ENCODE data around the gene ZNF367. TPM values are rescaled to one million over a fixed set of nuclear protein-coding genes. Genes with fewer than 3 reads are reported as not detected.

ZNF367 gene
- total and polyA plus RNA-seq, 2 donors (not counting 1 experiment from before 2014, with no cell fraction given) = 1.3 to 2.2 TPM

GRCh38 chr9:96436456-96437126, 18.4 kb upstream of the ZNF367 start:
- 94% methylated on average over 14 of the region's 15 CpGs for WGBS (ENCODE audit: insufficient coverage)
- H3K4me2 ChIP-seq (replicated peaks; ENCODE audit: low read depth, low read length, poor library complexity, severe bottlenecking) = no peak overlapping the region

GRCh38 chr9:96436063-96436455, 17.9 kb upstream of the ZNF367 start:
- Histone ChIP-seq H3K4me3 (ENCODE audit: control extremely low read depth in 1 of 5, extremely low read depth in 1 of 5, insufficient read depth in 1 of 5, low read depth in 2 of 5, low read length in 4 of 5) (no peak overlapping the region), H2AFZ (ENCODE audit: insufficient read depth, low read depth, low read length, poor library complexity, severe bottlenecking) (no peak overlapping the region), H3K4me2 (replicated peaks; ENCODE audit: low read depth, low read length, poor library complexity, severe bottlenecking) (no peak overlapping the region), H3K27ac (ENCODE audit: low read length in 2 of 2) (no peak overlapping the region), H3K27me3 (replicated peaks in 1 of 4; ENCODE audit: control extremely low read depth in 1 of 4, control insufficient read depth in 3 of 4, insufficient read depth in 4 of 4, low read length in 3 of 4) (no peaks in the 10 kb centered on the region), H4K20me1 (ENCODE audit: control insufficient read depth, insufficient read depth, low read length, poor library complexity, severe bottlenecking) (no peaks in the 10 kb centered on the region), H3K9ac (ENCODE audit: low read length) (no peak overlapping the region), H3K4me1 (ENCODE audit: control insufficient read depth in 2 of 2, insufficient read depth in 2 of 2, low read length in 2 of 2) (no peaks in the 10 kb centered on the region), H3K36me3 (replicated peaks in 1 of 2; ENCODE audit: control extremely low read depth in 1 of 2, control insufficient read depth in 1 of 2, extremely low read depth in 1 of 2, insufficient read depth in 2 of 2, low read length in 1 of 2) (no peaks in the 10 kb centered on the region), H3K9me3 (ENCODE audit: control extremely low read depth in 1 of 3, control insufficient read depth in 2 of 3, insufficient read depth in 1 of 3, low read length in 2 of 3) (no peaks in the 10 kb centered on the region), H3K79me2 (ENCODE audit: control insufficient read depth, insufficient read depth, low read length) (no peaks in the 10 kb centered on the region)
- no peak for DNase-seq
- Mint-ChIP-seq H3K27ac (no peak overlapping the region), H3K9me3 (ENCODE audit: insufficient read depth) (no peaks in the 10 kb centered on the region), H3K4me1 (no peaks in the 10 kb centered on the region), H3K4me3 (no peak overlapping the region), H3K27me3 (peaks cover 8% of the 10 kb centered on the region)
- ChIA-PET CTCF (no interaction called here), POLR2A (no interaction called here)
- TF ChIP-seq EZH2 (IDR thresholded peaks at IDR 0.05; ENCODE audit: borderline replicate concordance, insufficient read depth, low read depth, low read length, poor library complexity, severe bottlenecking) = no peak
- TF ChIP-seq CTCF (IDR thresholded peaks at IDR 0.05) = no peak
- ATAC-seq (ENCODE audit: low read depth) = no peak
- WGBS (ENCODE audit: insufficient coverage) = 79% methylated on average over 2 of the region's 2 CpGs
- intact Hi-C loops (cut with micrococcal nuclease) = no loop called here

More at GRCh38 chr9:96436456-96437126, 18.4 kb upstream of the ZNF367 start:
- Histone ChIP-seq H3K4me3 (ENCODE audit: control extremely low read depth in 1 of 5, extremely low read depth in 1 of 5, insufficient read depth in 1 of 5, low read depth in 2 of 5, low read length in 4 of 5) (no peak overlapping the region), H3K9me3 (ENCODE audit: control extremely low read depth in 1 of 3, control insufficient read depth in 2 of 3, insufficient read depth in 1 of 3, low read length in 2 of 3) (no peaks in the 10 kb centered on the region), H4K20me1 (ENCODE audit: control insufficient read depth, insufficient read depth, low read length, poor library complexity, severe bottlenecking) (no peaks in the 10 kb centered on the region), H3K36me3 (replicated peaks in 1 of 2; ENCODE audit: control extremely low read depth in 1 of 2, control insufficient read depth in 1 of 2, extremely low read depth in 1 of 2, insufficient read depth in 2 of 2, low read length in 1 of 2) (no peaks in the 10 kb centered on the region), H3K27me3 (replicated peaks in 1 of 4; ENCODE audit: control extremely low read depth in 1 of 4, control insufficient read depth in 3 of 4, insufficient read depth in 4 of 4, low read length in 3 of 4) (no peaks in the 10 kb centered on the region), H3K27ac (ENCODE audit: low read length in 2 of 2) (no peak overlapping the region), H3K4me1 (ENCODE audit: control insufficient read depth in 2 of 2, insufficient read depth in 2 of 2, low read length in 2 of 2) (no peaks in the 10 kb centered on the region), H2AFZ (ENCODE audit: insufficient read depth, low read depth, low read length, poor library complexity, severe bottlenecking) (no peak overlapping the region), H3K79me2 (ENCODE audit: control insufficient read depth, insufficient read depth, low read length) (no peaks in the 10 kb centered on the region), H3K9ac (ENCODE audit: low read length) (no peak overlapping the region)
- ChIA-PET POLR2A (no interaction called here), CTCF (no interaction called here)
- Mint-ChIP-seq H3K9me3 (ENCODE audit: insufficient read depth) (no peaks in the 10 kb centered on the region), H3K27ac (no peak overlapping the region), H3K27me3 (peaks cover 8% of the 10 kb centered on the region), H3K4me3 (no peak overlapping the region), H3K4me1 (no peaks in the 10 kb centered on the region)
- TF ChIP-seq CTCF (IDR thresholded peaks at IDR 0.05) (no peak), EZH2 (IDR thresholded peaks at IDR 0.05; ENCODE audit: borderline replicate concordance, insufficient read depth, low read depth, low read length, poor library complexity, severe bottlenecking) (no peak)
- no peak for DNase-seq
- ATAC-seq (ENCODE audit: low read depth) = no peak
- intact Hi-C loops (cut with micrococcal nuclease) = no loop called here

All from B cell (primary cell).